PC-9 (cell line): ENCODE measurements around the gene USP1.

Experiments used
- CTCF ChIP-seq: fragments of 200-600 bp; sonication (generic); conservative IDR thresholded peaks from 2 replicates; pipeline ENCODE4 v1.6.1; 2017; ENCODE audit warnings: mixed run types, antibody characterized with exemption, mild to moderate bottlenecking, moderate library complexity
- EZH2 ChIP-seq: fragments of 200-600 bp; sonication (generic); IDR thresholded peaks from 2 replicates; pipeline ENCODE4 v1.8.0; 2017; ENCODE audit warnings: antibody characterized with exemption, low read depth

GRCh38 chr1:62426794-62427193 is 10.1 kb upstream of the USP1 start:
- TF ChIP-seq CTCF (no peak), EZH2 (no peak)
